MM.1S (cell line): ENCODE measurements around the gene CBL.

Source experiments
- DNase-seq: peaks from one replicate; pipeline ENCODE4 v3.0.0-alpha.2; 2015
- H2AFZ ChIP-seq: fragments of 300-600 bp; sonication (generic); 2 replicates; pipeline ENCODE4 v1.6.0; 2016; ENCODE audit warnings: antibody characterized with exemption, low read length
- H3F3A ChIP-seq: fragments of 300-600 bp; sonication (generic); 2 replicates; pipeline ENCODE4 v1.6.1; 2016; ENCODE audit warnings: mild to moderate bottlenecking, antibody characterized with exemption, low read length, moderate library complexity, mixed read lengths; ENCODE audit not compliant: insufficient read depth
- H3K27ac ChIP-seq: fragments of 300-600 bp; sonication (generic); 2 replicates; pipeline ENCODE4 v1.5.1; 2016; ENCODE audit warnings: mild to moderate bottlenecking, low read length
- H3K27me3 ChIP-seq: fragments of 300-600 bp; sonication (generic); replicated peaks from 2 replicates; pipeline ENCODE4 v1.6.0; 2016; ENCODE audit warnings: low read length; ENCODE audit not compliant: insufficient read depth
- H3K36me3 ChIP-seq: fragments of 300-600 bp; sonication (generic); replicated peaks from 2 replicates; pipeline ENCODE4 v1.6.1; 2016; ENCODE audit warnings: mild to moderate bottlenecking, low read length, mixed read lengths; ENCODE audit not compliant: insufficient read depth
- H3K4me1 ChIP-seq: fragments of 300-600 bp; sonication (generic); 2 replicates; pipeline ENCODE4 v1.6.1; 2016; ENCODE audit warnings: low read length, mixed read lengths
- H3K4me2 ChIP-seq: fragments of 300-600 bp; sonication (generic); 2 replicates; pipeline ENCODE4 v1.6.0; 2016; ENCODE audit warnings: low read depth, low read length
- H3K4me3 ChIP-seq: fragments of 300-600 bp; sonication (generic); 2 replicates; pipeline ENCODE4 v1.5.1; 2016; ENCODE audit warnings: low read length, mixed read lengths
- H3K79me2 ChIP-seq: fragments of 300-600 bp; sonication (generic); 2 replicates; pipeline ENCODE4 v1.6.1; 2016; ENCODE audit warnings: mixed run types, low read length, mixed read lengths
- H3K9ac ChIP-seq: fragments of 300-600 bp; sonication (generic); 2 replicates; pipeline ENCODE4 v1.6.1; 2016; ENCODE audit warnings: low read length, mixed read lengths
- H3K9me2 ChIP-seq: fragments of 300-600 bp; sonication (generic); replicated peaks from 2 replicates; pipeline ENCODE4 v1.6.1; 2016; ENCODE audit warnings: mild to moderate bottlenecking, low read length, mixed read lengths; ENCODE audit not compliant: insufficient read depth
- H3K9me3 ChIP-seq: fragments of 300-600 bp; sonication (generic); replicated peaks from 2 replicates; pipeline ENCODE4 v1.6.1; 2016; ENCODE audit warnings: mild to moderate bottlenecking, low read length, mixed read lengths; ENCODE audit not compliant: insufficient read depth
- H4K20me1 ChIP-seq: fragments of 300-600 bp; sonication (generic); 2 replicates; pipeline ENCODE4 v1.6.1; 2016; ENCODE audit warnings: mild to moderate bottlenecking, low read length, moderate library complexity, mixed read lengths; ENCODE audit not compliant: insufficient read depth
- CTCF ChIP-seq: fragments of 300-600 bp; sonication (generic); IDR thresholded peaks from 2 replicates; pipeline ENCODE4 v1.5.1; 2016; ENCODE audit warnings: antibody characterized with exemption, low read length, mixed read lengths
- EZH2 ChIP-seq: fragments of 300-600 bp; sonication (generic); optimal IDR thresholded peaks from 2 replicates; pipeline ENCODE3; 2017; ENCODE audit warnings: low read depth, mild to moderate bottlenecking, antibody characterized with exemption, low read length, mixed read lengths
- EZH2phosphoT487 ChIP-seq: fragments of 300-600 bp; sonication (generic); IDR thresholded peaks from 2 replicates; pipeline ENCODE4 v1.6.1; 2018; ENCODE audit warnings: antibody characterized with exemption, low read length

Gene CBL

GRCh38 chr11:119341222-119342022 is 135.3 kb downstream of the CBL start:
- Histone ChIP-seq H3K27ac (no peak overlapping the region), H3K4me3 (no peak overlapping the region), H3K9me2 (no peaks in the 10 kb centered on the region), H3K4me2 (no peak overlapping the region), H3K4me1 (0 out of 2 replicates have a peak, but pooled peaks cover 5% of the 10 kb centered on the region), H3K36me3 (no peaks in the 10 kb centered on the region), H3K79me2 (no peaks in the 10 kb centered on the region), H2AFZ (no peak overlapping the region), H3K27me3 (peaks cover 64% of the 10 kb centered on the region), H4K20me1 (no peaks in the 10 kb centered on the region), H3F3A (no peaks in the 10 kb centered on the region), H3K9ac (no peak overlapping the region), H3K9me3 (no peaks in the 10 kb centered on the region)
- TF ChIP-seq EZH2 (no peak), CTCF (no peak), EZH2phosphoT487 (no peak)
- no peak for DNase-seq

GRCh38 chr11:119342023-119342300 is 135.8 kb downstream of the CBL start:
- Histone ChIP-seq H2AFZ (no peak overlapping the region), H3K9ac (no peak overlapping the region), H3K36me3 (no peaks in the 10 kb centered on the region), H4K20me1 (no peaks in the 10 kb centered on the region), H3K79me2 (no peaks in the 10 kb centered on the region), H3K4me1 (0 out of 2 replicates have a peak, but pooled peaks cover 5% of the 10 kb centered on the region), H3F3A (no peaks in the 10 kb centered on the region), H3K9me2 (no peaks in the 10 kb centered on the region), H3K27me3 (peaks cover 69% of the 10 kb centered on the region), H3K9me3 (no peaks in the 10 kb centered on the region), H3K4me2 (no peak overlapping the region), H3K27ac (no peak overlapping the region), H3K4me3 (no peak overlapping the region)
- no peak for TF ChIP-seq EZH2phosphoT487
- no peak for TF ChIP-seq EZH2
- no peak for TF ChIP-seq CTCF
- DNase-seq: no peak

- Histone ChIP-seq H3K9me3 (no peaks in the 10 kb centered on the region), H3K9me2 (no peaks in the 10 kb centered on the region), H3K4me3 (no peak overlapping the region), H3K4me1 (0 out of 2 replicates have a peak, but pooled peaks cover 5% of the 10 kb centered on the region), H2AFZ (no peak overlapping the region), H3K27ac (no peak overlapping the region), H3K79me2 (no peaks in the 10 kb centered on the region), H3K27me3 (peaks cover 75% of the 10 kb centered on the region), H4K20me1 (no peaks in the 10 kb centered on the region), H3K36me3 (no peaks in the 10 kb centered on the region), H3F3A (no peaks in the 10 kb centered on the region), H3K9ac (no peak overlapping the region), H3K4me2 (no peak overlapping the region)
- no peak for TF ChIP-seq EZH2phosphoT487
- TF ChIP-seq EZH2: no peak
- no peak for TF ChIP-seq CTCF
- no peak for DNase-seq
Observed at GRCh38 chr11:119342362-119343130, 136.4 kb downstream of the CBL start.
